H9 (cell line): Measurements from ENCODE around the gene CHDH. TPM values are rescaled to one million over a fixed set of nuclear protein-coding genes. Genes with fewer than 3 reads are reported as not detected.

Source experiments
- DNase-seq: peaks from one replicate; pipeline ENCODE4 v3.0.0-alpha.2; 2017
- H2AFZ ChIP-seq: one replicate; pipeline ENCODE4 v1.6.1; 2013; ENCODE audit warnings: mild to moderate bottlenecking, low read length, control low read depth, moderate library complexity
- H2AK5ac ChIP-seq: 2 replicates; pipeline ENCODE4 v1.6.1; 2013; ENCODE audit warnings: low read length, control low read depth, mixed read lengths; ENCODE audit not compliant: insufficient read length
- H2BK120ac ChIP-seq: one replicate; pipeline ENCODE4 v1.6.1; 2013; ENCODE audit warnings: low read depth, mild to moderate bottlenecking, low read length, control low read depth, inconsistent platforms; ENCODE audit not compliant: poor library complexity, severe bottlenecking
- H2BK12ac ChIP-seq: 2 replicates; pipeline ENCODE4 v1.6.1; 2013; ENCODE audit warnings: low read length, control low read depth, mixed read lengths, low read depth; ENCODE audit not compliant: insufficient read length
- H2BK15ac ChIP-seq: 2 replicates; pipeline ENCODE4 v1.6.1; 2013; ENCODE audit warnings: low read depth, low read length, control low read depth
- H2BK20ac ChIP-seq: one replicate; pipeline ENCODE4 v1.6.1; 2013; ENCODE audit warnings: low read depth, mild to moderate bottlenecking, low read length, control low read depth, inconsistent platforms; ENCODE audit not compliant: poor library complexity, severe bottlenecking
- H2BK5ac ChIP-seq: 2 replicates; pipeline ENCODE4 v1.6.1; 2013; ENCODE audit warnings: low read length, control low read depth, mixed read lengths; ENCODE audit not compliant: insufficient read length
- H3K14ac ChIP-seq: 2 replicates; pipeline ENCODE4 v1.6.1; 2013; ENCODE audit warnings: low read length, control low read depth; ENCODE audit not compliant: insufficient read depth
- H3K18ac ChIP-seq: 2 replicates; pipeline ENCODE4 v1.6.1; 2013; ENCODE audit warnings: low read depth, mild to moderate bottlenecking, mixed read lengths, low read length, control low read depth; ENCODE audit not compliant: insufficient read length
- H3K23ac ChIP-seq: 2 replicates; pipeline ENCODE4 v1.6.1; 2013; ENCODE audit warnings: low read length, control low read depth, mixed read lengths, low read depth; ENCODE audit not compliant: insufficient read length
- H3K23me2 ChIP-seq: 2 replicates; pipeline ENCODE4 v1.6.1; 2013; ENCODE audit warnings: low read depth, mild to moderate bottlenecking, mixed read lengths, low read length, control low read depth; ENCODE audit not compliant: insufficient read length, poor library complexity, severe bottlenecking
- H3K27ac ChIP-seq: 2 replicates; pipeline ENCODE4 v1.5.1; 2013; ENCODE audit warnings: low read length, control low read depth, mixed read lengths, low read depth; ENCODE audit not compliant: insufficient read length
- H3K27me3 ChIP-seq: 2 replicates; pipeline ENCODE4 v1.6.1; 2013; ENCODE audit warnings: low read length, control low read depth, inconsistent platforms; ENCODE audit not compliant: insufficient read depth
- H3K4ac ChIP-seq: 2 replicates; pipeline ENCODE4 v1.6.1; 2013; ENCODE audit warnings: low read depth, mild to moderate bottlenecking, control low read depth, inconsistent platforms, low read length, moderate library complexity
- H3K4me1 ChIP-seq: 2 replicates; pipeline ENCODE4 v1.6.1; 2013; ENCODE audit warnings: low read length, control low read depth, inconsistent platforms; ENCODE audit not compliant: insufficient read depth
- H3K4me2 ChIP-seq: 2 replicates; pipeline ENCODE4 v1.6.1; 2013; ENCODE audit warnings: low read length, control low read depth, mixed read lengths; ENCODE audit not compliant: insufficient read length, insufficient read depth
- H3K56ac ChIP-seq: 2 replicates; pipeline ENCODE4 v1.6.1; 2013; ENCODE audit warnings: low read depth, mild to moderate bottlenecking, mixed read lengths, low read length, control low read depth; ENCODE audit not compliant: insufficient read length
- H3K79me1 ChIP-seq: 2 replicates; pipeline ENCODE4 v1.6.1; 2013; ENCODE audit warnings: low read depth, mild to moderate bottlenecking, moderate library complexity, low read length, control low read depth, inconsistent platforms; ENCODE audit not compliant: insufficient read depth, poor library complexity, severe bottlenecking
- H3K79me2 ChIP-seq: 2 replicates; pipeline ENCODE4 v1.6.1; 2013; ENCODE audit warnings: low read length, control low read depth, inconsistent platforms; ENCODE audit not compliant: insufficient read depth
- H3K9ac ChIP-seq: 2 replicates; pipeline ENCODE4 v1.6.1; 2013; ENCODE audit warnings: low read length, control low read depth, mixed read lengths; ENCODE audit not compliant: insufficient read length; ENCODE audit errors: extremely low read depth
- H3K9me3 ChIP-seq: one replicate; pipeline ENCODE4 v1.6.1; 2013; ENCODE audit warnings: low read depth, low read length, inconsistent platforms; ENCODE audit not compliant: control insufficient read depth
- H3T11ph ChIP-seq: one replicate; pipeline ENCODE4 v1.6.1; 2013; ENCODE audit warnings: mild to moderate bottlenecking, low read length, control low read depth, inconsistent platforms
- H4K20me1 ChIP-seq: one replicate; pipeline ENCODE4 v1.6.1; 2013; ENCODE audit not compliant: control insufficient read depth, insufficient read length, insufficient read depth
- H4K5ac ChIP-seq: 2 replicates; pipeline ENCODE4 v1.6.1; 2013; ENCODE audit warnings: low read depth, mild to moderate bottlenecking, mixed read lengths, low read length, control low read depth; ENCODE audit not compliant: insufficient read length
- H4K8ac ChIP-seq: replicated peaks from 2 replicates; pipeline ENCODE4 v1.6.1; 2013; ENCODE audit warnings: low read length, control low read depth, mixed read lengths, low read depth; ENCODE audit not compliant: insufficient read length
- H4K91ac ChIP-seq: 2 replicates; pipeline ENCODE4 v1.6.1; 2013; ENCODE audit warnings: low read depth, mild to moderate bottlenecking, moderate library complexity, mixed read lengths, low read length, control low read depth; ENCODE audit not compliant: insufficient read length
- H3K27ac Mint-ChIP-seq, 3 experiments: 2 replicates in 2 of 3; 3 replicates in 1 of 3; pipeline ENCODE4 v1.8.0; 2020 to 2021; ENCODE audit warnings: mixed read lengths in 3 of 3, mild to moderate bottlenecking in 1 of 3, moderate library complexity in 1 of 3
- H3K27me3 Mint-ChIP-seq: 2 replicates; pipeline ENCODE4 v1.8.0; 2021; ENCODE audit warnings: low read depth, mild to moderate bottlenecking, moderate library complexity, mixed read lengths
- H3K36me3 Mint-ChIP-seq, 3 experiments: 2 replicates in 2 of 3; 3 replicates in 1 of 3; pipeline ENCODE4 v1.8.0; 2020 to 2021; ENCODE audit warnings: low read depth in 3 of 3, mixed read lengths in 3 of 3; ENCODE audit not compliant: insufficient read depth in 1 of 3
- H3K4me1 Mint-ChIP-seq, 2 experiments: 2 replicates each; pipeline ENCODE4 v1.8.0; 2020; ENCODE audit warnings: mixed read lengths in 2 of 2
- H3K4me3 Mint-ChIP-seq, 2 experiments: 2 replicates in 1 of 2; 3 replicates in 1 of 2; pipeline ENCODE4 v1.8.0; 2020 to 2021; ENCODE audit warnings: mild to moderate bottlenecking in 2 of 2, mixed read lengths in 2 of 2, moderate library complexity in 1 of 2
- H3K9me3 Mint-ChIP-seq, 2 experiments: 2 replicates in 1 of 2; 3 replicates in 1 of 2; pipeline ENCODE4 v1.8.0; 2020; ENCODE audit warnings: mild to moderate bottlenecking in 2 of 2, mixed read lengths in 2 of 2, moderate library complexity in 1 of 2
- CTCF ChIP-seq: fragments of 200-600 bp; sonication (generic); conservative IDR thresholded peaks from 3 replicates; pipeline ENCODE4 v1.8.0; 2021; ENCODE audit warnings: antibody characterized with exemption, mild to moderate bottlenecking
- total RNA-seq: library from RNA; stranded (reverse); gene quantifications from 2 replicates; pipeline ENCODE4 v1.2.1, GENCODE V29; 2021

CHDH gene
- total RNA-seq, 1 experiment from 2014 or later, result 11.0 TPM

GRCh38 chr3:53887446-53887845 lies 41.2 kb upstream of the CHDH start:
- H2BK5ac ChIP-seq, result no peak overlapping the region

More at GRCh38 chr3:53887446-53887845, 41.2 kb upstream of the CHDH start:
- Mint-ChIP-seq H3K36me3 (peaks cover 6 to 26% (median 26%) of the 10 kb centered on the region in 3 experiments; a peak in 5 of 7 replicates), H3K27ac (no peak overlapping the region), H3K4me1 (peaks cover 18 to 19% of the 10 kb centered on the region in 2 experiments), H3K9me3 (no peaks in the 10 kb centered on the region), H3K27me3 (no peaks in the 10 kb centered on the region), H3K4me3 (no peak overlapping the region)
- Histone ChIP-seq H2BK120ac (no peak overlapping the region), H2BK12ac (no peak overlapping the region), H3K56ac (no peak overlapping the region), H3K79me1 (peaks cover 5% of the 10 kb centered on the region), H3K27ac (no peak overlapping the region), H2AK5ac (no peak overlapping the region), H2BK15ac (no peak overlapping the region), H4K91ac (no peak overlapping the region), H3T11ph (no peak overlapping the region), H3K23ac (no peak overlapping the region), H3K4me2 (no peak overlapping the region), H3K14ac (no peak overlapping the region), H3K4ac (no peak overlapping the region), H3K79me2 (peaks cover 8% of the 10 kb centered on the region; the same call in 1 of the 2 replicates), H3K23me2 (peaks cover 12% of the 10 kb centered on the region), H3K4me1 (peaks cover 2% of the 10 kb centered on the region; the same call in 1 of the 2 replicates), H4K5ac (no peak overlapping the region), H4K8ac (no peak overlapping the region), H3K18ac (no peak overlapping the region), H3K9ac (no peak overlapping the region), H3K27me3 (no peaks in the 10 kb centered on the region), H4K20me1 (no peaks in the 10 kb centered on the region), H2AFZ (no peak overlapping the region), H2BK20ac (no peak overlapping the region), H3K9me3 (no peaks in the 10 kb centered on the region)
- no peak for TF ChIP-seq CTCF
- no peak for DNase-seq
